NCI-H2171 treated with DMSO at 0.1 percent for 48 hours (cell line): ENCODE results near the gene OXTR.
A peak's percentile ranks its signal among the peaks of the same experiment; 100 is the strongest.

Source experiments
- DNase-seq: peaks from one replicate; lab custom pipeline; 2025; lab: John Stamatoyannopoulos, UW

Gene OXTR

DNA sequence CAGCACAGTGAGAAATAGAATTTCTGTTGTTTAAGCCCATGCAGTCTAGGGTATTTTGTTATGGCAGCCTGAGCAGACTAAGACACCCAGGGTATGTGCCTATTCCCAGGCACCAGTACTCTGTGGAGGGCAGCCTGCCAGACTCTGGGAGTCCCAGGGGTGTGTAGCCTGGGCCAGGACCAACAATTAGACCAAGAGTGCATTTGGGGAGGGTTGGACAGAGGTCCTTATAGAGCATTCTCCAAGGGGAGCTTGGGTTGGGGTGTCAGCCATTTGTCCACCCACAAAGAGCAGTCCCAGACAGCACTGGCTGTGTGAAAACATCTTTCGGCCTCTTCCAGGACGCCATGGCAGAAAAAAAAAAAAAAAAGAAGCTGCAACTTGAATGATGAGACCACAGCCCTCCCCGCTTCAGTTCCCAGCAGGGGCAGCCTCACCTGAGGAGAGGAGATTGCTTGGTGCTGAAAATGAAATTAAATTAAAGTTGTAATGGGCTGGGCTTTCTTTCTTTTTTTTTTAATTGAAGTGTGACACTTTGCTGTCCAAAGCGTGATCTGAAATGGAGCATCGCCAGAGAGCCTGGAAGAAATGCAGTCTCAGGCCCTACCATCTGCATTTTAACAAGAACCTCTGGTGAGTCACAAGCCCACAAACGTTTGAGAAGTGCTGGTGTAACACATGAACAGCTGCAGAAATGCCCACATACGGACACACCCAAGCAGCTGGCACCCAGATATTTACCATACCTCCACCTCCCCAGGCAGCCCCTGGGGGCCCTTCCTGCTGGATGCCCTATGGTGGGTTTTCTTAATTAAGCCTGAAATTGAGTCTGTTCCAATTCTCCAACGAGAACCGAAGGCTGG is 57.1 kb downstream of the OXTR start:
- peak; percentile 83 for DNase-seq

- peak; percentile 5 for DNase-seq
These were observed 59.5 kb downstream of the OXTR start for GRCh38 chr3:8709801-8710507.

- no peak for DNase-seq
These were observed 60.1 kb downstream of the OXTR start for GRCh38 chr3:8709287-8709686.

- DNase-seq: no peak
These were observed 63.8 kb downstream of the OXTR start for GRCh38 chr3:8705575-8705974.

DNA sequence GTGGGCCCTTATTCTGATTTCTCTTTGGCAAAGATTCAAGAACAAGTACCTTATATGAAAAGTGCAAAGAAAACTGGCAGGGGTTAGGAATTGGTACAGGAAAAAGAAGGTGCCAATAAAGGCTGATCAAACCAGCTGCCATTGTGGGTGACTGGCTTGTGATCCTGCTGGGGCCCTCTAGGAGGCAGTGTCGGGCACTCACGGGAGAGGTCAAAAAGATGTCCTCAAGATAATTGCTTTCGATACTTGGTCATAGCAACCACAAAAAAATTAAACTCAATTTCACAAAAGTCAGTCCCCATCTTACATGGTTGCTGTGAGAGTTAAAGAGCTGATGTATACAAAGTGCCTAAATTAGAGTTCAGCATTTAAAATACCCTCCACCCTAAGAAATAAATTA is 66.9 kb downstream of the OXTR start:
- no peak for DNase-seq
